NT2/D1 (cell line): ENCODE results near the gene ABCF2.

ENCODE experiments used
- DNase-seq: peaks from one replicate; pipeline ENCODE4 v3.0.0-alpha.2; 2011; ENCODE audit warnings: low read depth, low spot score
- H3K27me3 ChIP-seq: 2 replicates; pipeline ENCODE4 v1.6.0; 2011; ENCODE audit warnings: mild to moderate bottlenecking; ENCODE audit not compliant: insufficient read length, insufficient read depth
- H3K36me3 ChIP-seq: 2 replicates; pipeline ENCODE4 v1.6.1; 2011; ENCODE audit warnings: mild to moderate bottlenecking, low read length, mixed read lengths; ENCODE audit not compliant: insufficient read depth, insufficient read length
- H3K4me1 ChIP-seq: 2 replicates; pipeline ENCODE4 v1.5.1; 2011; ENCODE audit not compliant: insufficient read depth, insufficient read length
- H3K4me3 ChIP-seq: 2 replicates; pipeline ENCODE4 v1.5.1; 2011; ENCODE audit warnings: low read depth; ENCODE audit not compliant: insufficient read length
- H3K9ac ChIP-seq: 2 replicates; pipeline ENCODE4 v1.6.0; 2011; ENCODE audit warnings: low read depth; ENCODE audit not compliant: insufficient read length
- H3K9me3 ChIP-seq: 2 replicates; pipeline ENCODE4 v1.5.1; 2011; ENCODE audit warnings: mild to moderate bottlenecking, low read length; ENCODE audit not compliant: insufficient read depth
- SUZ12 ChIP-seq: IDR thresholded peaks from 2 replicates; pipeline ENCODE4 v1.6.1; 2011; ENCODE audit not compliant: insufficient read length, insufficient read depth; ENCODE audit errors: extremely low read depth
- YY1 ChIP-seq: IDR thresholded peaks from 2 replicates; pipeline ENCODE4 v1.6.1; 2011; ENCODE audit not compliant: insufficient read length, insufficient read depth
- ZNF274 ChIP-seq: IDR thresholded peaks from 2 replicates; pipeline ENCODE4 v1.6.1; 2011; ENCODE audit warnings: mild to moderate bottlenecking, low read depth, low read length

Gene ABCF2

GRCh38 chr7:151204383-151205032 lies 22.5 kb downstream of the ABCF2 start:
- Histone ChIP-seq H3K9ac (no peak overlapping the region), H3K4me1 (peaks cover 3% of the 10 kb centered on the region), H3K27me3 (no peaks in the 10 kb centered on the region), H3K36me3 (no peaks in the 10 kb centered on the region), H3K4me3 (no peak overlapping the region), H3K9me3 (no peaks in the 10 kb centered on the region)
- no peak for TF ChIP-seq ZNF274
- no peak for TF ChIP-seq SUZ12
- no peak for TF ChIP-seq YY1
- DNase-seq = no peak

- no peaks in the 10 kb centered on the region for H3K27me3 ChIP-seq
- no peak for TF ChIP-seq ZNF274
- TF ChIP-seq YY1 = no peak
- TF ChIP-seq SUZ12 = no peak
These were observed 24.2 kb downstream of the ABCF2 start for GRCh38 chr7:151202836-151203235.

GRCh38 chr7:151201751-151202150 lies 25.3 kb downstream of the ABCF2 start:
- H3K27me3 ChIP-seq = no peaks in the 10 kb centered on the region

More at GRCh38 chr7:151202836-151203235, 24.2 kb downstream of the ABCF2 start:
- Histone ChIP-seq H3K4me3 (no peak overlapping the region), H3K9ac (no peak overlapping the region), H3K36me3 (no peaks in the 10 kb centered on the region), H3K4me1 (peaks cover 6% of the 10 kb centered on the region), H3K9me3 (no peaks in the 10 kb centered on the region)
- no peak for DNase-seq

GRCh38 chr7:151201344-151201743 lies 25.7 kb downstream of the ABCF2 start:
- no peak for DNase-seq
- Histone ChIP-seq H3K27me3 (no peaks in the 10 kb centered on the region), H3K9me3 (no peaks in the 10 kb centered on the region), H3K36me3 (no peaks in the 10 kb centered on the region), H3K4me1 (peaks cover 6% of the 10 kb centered on the region), H3K9ac (no peak overlapping the region), H3K4me3 (no peak overlapping the region)
- no peak for TF ChIP-seq YY1
- no peak for TF ChIP-seq SUZ12
- TF ChIP-seq ZNF274 = no peak

More at GRCh38 chr7:151201751-151202150, 25.3 kb downstream of the ABCF2 start:
- H3K4me3 ChIP-seq = no peak overlapping the region
- no peak for TF ChIP-seq SUZ12
- TF ChIP-seq YY1 = no peak
- no peaks in the 10 kb centered on the region for H3K9me3 ChIP-seq
- no peak overlapping the region for H3K9ac ChIP-seq
- DNase-seq = no peak
- H3K36me3 ChIP-seq = no peaks in the 10 kb centered on the region
- H3K4me1 ChIP-seq = peaks cover 6% of the 10 kb centered on the region

GRCh38 chr7:151198945-151199848 lies 27.8 kb downstream of the ABCF2 start:
- no peak overlapping the region for H3K4me3 ChIP-seq
- no peak for TF ChIP-seq YY1
- TF ChIP-seq SUZ12 = no peak
- no peak for TF ChIP-seq ZNF274
- no peaks in the 10 kb centered on the region for H3K36me3 ChIP-seq
- H3K27me3 ChIP-seq = no peaks in the 10 kb centered on the region
- H3K9ac ChIP-seq = peak overlapping the region; percentile 64
- no peaks in the 10 kb centered on the region for H3K9me3 ChIP-seq
- peaks cover 6% of the 10 kb centered on the region for H3K4me1 ChIP-seq
- DNase-seq = peak; percentile 40

- Histone ChIP-seq H3K4me1 (peaks cover 9% of the 10 kb centered on the region), H3K27me3 (no peaks in the 10 kb centered on the region), H3K9me3 (no peaks in the 10 kb centered on the region), H3K9ac (no peak overlapping the region), H3K36me3 (no peaks in the 10 kb centered on the region), H3K4me3 (no peak overlapping the region)
- DNase-seq = no peak
- TF ChIP-seq ZNF274 (no peak), SUZ12 (no peak), YY1 (no peak)
These were observed 29.1 kb downstream of the ABCF2 start for GRCh38 chr7:151197932-151198331.
